Measurements from ENCODE around the gene TAAR1. TPM values are rescaled to one million over a fixed set of nuclear protein-coding genes. Genes with fewer than 3 reads are reported as not detected.
"Not testable (repeated sequence)": the region's sequence is repeated elsewhere in the genome, so short reads cannot be mapped to it uniquely, and the experiment has no call there.

The TAAR1 gene
- total and polyA plus RNA-seq, 2 experiments from 2014 or later: not detected

GRCh38 chr6:132604635-132605152, 54.3 kb downstream of the TAAR1 start:
- no peak overlapping the region for H3K4me2 ChIP-seq (ENCODE audit: unreplicated experiment)
- in situ Hi-C loops (cut with MboI): no loop called here
- no peak overlapping the region for H3K4me3 ChIP-seq
- H2AFZ ChIP-seq: no peak overlapping the region
- no peaks in the 10 kb centered on the region for H3F3A ChIP-seq (ENCODE audit: insufficient read depth)
- H4K20me1 ChIP-seq (ENCODE audit: insufficient read depth): no peaks in the 10 kb centered on the region
- DNase-seq: no peak
- H3K4me1 ChIP-seq (ENCODE audit: insufficient read depth): no peaks in the 10 kb centered on the region
- H3K27ac ChIP-seq: no peak overlapping the region
- no peak for TF ChIP-seq EZH2phosphoT487 (IDR thresholded peaks at IDR 0.05; ENCODE audit: insufficient read depth, low read depth)
- no peak for TF ChIP-seq EZH2 (IDR thresholded peaks at IDR 0.05; ENCODE audit: insufficient read depth, poor library complexity, severe bottlenecking)
- no peaks in the 10 kb centered on the region for H3K79me2 ChIP-seq (ENCODE audit: insufficient read depth)
- no peak overlapping the region for H3K9ac ChIP-seq
- no peaks in the 10 kb centered on the region for H3K36me3 ChIP-seq (ENCODE audit: low read depth)
- H3K9me2 ChIP-seq (ENCODE audit: insufficient read depth): no peaks in the 10 kb centered on the region
- H3K9me3 ChIP-seq (ENCODE audit: low read depth): no peaks in the 10 kb centered on the region
- 68 to 69% methylated on average over 8 of the region's 8 CpGs for WGBS, 2 experiments (ENCODE audit: low coverage in 1 of 2, low lambda C conversion rate in 2 of 2, missing lambda C conversion rate in 2 of 2)
- H3K27me3 ChIP-seq (replicated peaks; ENCODE audit: insufficient read depth): no peaks in the 10 kb centered on the region; the same call in 1 of the 2 replicates

GRCh38 chr6:132600900-132601299, 58.1 kb downstream of the TAAR1 start:
- in situ Hi-C loops (cut with MboI); H3K9ac ChIP-seq; H3F3A ChIP-seq (ENCODE audit: insufficient read depth); H3K9me3 ChIP-seq (ENCODE audit: low read depth); H4K20me1 ChIP-seq (ENCODE audit: insufficient read depth); H3K4me3 ChIP-seq; H3K9me2 ChIP-seq (ENCODE audit: insufficient read depth); H3K27ac ChIP-seq; H3K4me2 ChIP-seq (ENCODE audit: unreplicated experiment); H3K4me1 ChIP-seq (ENCODE audit: insufficient read depth); H2AFZ ChIP-seq; H3K79me2 ChIP-seq (ENCODE audit: insufficient read depth); DNase-seq; H3K36me3 ChIP-seq (ENCODE audit: low read depth): not testable (repeated sequence)
- H3K27me3 ChIP-seq (replicated peaks; ENCODE audit: insufficient read depth): peaks cover 14% of the 10 kb centered on the region

- H3K36me3 ChIP-seq (ENCODE audit: low read depth): no peaks in the 10 kb centered on the region
- peak; percentile 10 for DNase-seq
- no peaks in the 10 kb centered on the region for H3F3A ChIP-seq (ENCODE audit: insufficient read depth)
- no peak overlapping the region for H3K4me2 ChIP-seq (ENCODE audit: unreplicated experiment)
- H3K27me3 ChIP-seq (replicated peaks; ENCODE audit: insufficient read depth): peaks cover 19% of the 10 kb centered on the region
- H3K27ac ChIP-seq: no peak overlapping the region
- H3K4me3 ChIP-seq: no peak overlapping the region
- TF ChIP-seq EZH2phosphoT487 (IDR thresholded peaks at IDR 0.05; ENCODE audit: insufficient read depth, low read depth): no peak
- TF ChIP-seq EZH2 (IDR thresholded peaks at IDR 0.05; ENCODE audit: insufficient read depth, poor library complexity, severe bottlenecking): no peak
- WGBS, 2 experiments (ENCODE audit: low coverage in 1 of 2, low lambda C conversion rate in 2 of 2, missing lambda C conversion rate in 2 of 2): 13 to 19% methylated on average over 3 of the region's 3 CpGs
- H3K9me3 ChIP-seq (ENCODE audit: low read depth): no peaks in the 10 kb centered on the region
- no peaks in the 10 kb centered on the region for H3K4me1 ChIP-seq (ENCODE audit: insufficient read depth)
- in situ Hi-C loops (cut with MboI): no loop called here
- no peaks in the 10 kb centered on the region for H3K9me2 ChIP-seq (ENCODE audit: insufficient read depth)
- no peak overlapping the region for H3K9ac ChIP-seq
- no peaks in the 10 kb centered on the region for H3K79me2 ChIP-seq (ENCODE audit: insufficient read depth)
- no peak overlapping the region for H2AFZ ChIP-seq
- no peaks in the 10 kb centered on the region for H4K20me1 ChIP-seq (ENCODE audit: insufficient read depth)
These were observed 60.5 kb downstream of the TAAR1 start for GRCh38 chr6:132598473-132598872.

GRCh38 chr6:132596201-132596600, 62.8 kb downstream of the TAAR1 start:
- TF ChIP-seq EZH2phosphoT487 (IDR thresholded peaks at IDR 0.05; ENCODE audit: insufficient read depth, low read depth) (no peak), EZH2 (IDR thresholded peaks at IDR 0.05; ENCODE audit: insufficient read depth, poor library complexity, severe bottlenecking) (no peak)
- Histone ChIP-seq H3K36me3 (ENCODE audit: low read depth) (no peaks in the 10 kb centered on the region), H3K27ac (no peak overlapping the region), H3K9me3 (ENCODE audit: low read depth) (no peaks in the 10 kb centered on the region), H3K9me2 (ENCODE audit: insufficient read depth) (no peaks in the 10 kb centered on the region), H2AFZ (no peak overlapping the region), H3K9ac (no peak overlapping the region), H4K20me1 (ENCODE audit: insufficient read depth) (no peaks in the 10 kb centered on the region), H3F3A (ENCODE audit: insufficient read depth) (no peaks in the 10 kb centered on the region), H3K4me3 (no peak overlapping the region), H3K27me3 (replicated peaks; ENCODE audit: insufficient read depth) (peaks cover 25% of the 10 kb centered on the region), H3K4me2 (ENCODE audit: unreplicated experiment) (no peak overlapping the region), H3K4me1 (ENCODE audit: insufficient read depth) (no peaks in the 10 kb centered on the region), H3K79me2 (ENCODE audit: insufficient read depth) (no peaks in the 10 kb centered on the region)
- 67 to 68% methylated on average over 6 of the region's 6 CpGs for WGBS, 2 experiments (ENCODE audit: low coverage in 1 of 2, low lambda C conversion rate in 2 of 2, missing lambda C conversion rate in 2 of 2)
- in situ Hi-C loops (cut with MboI): no loop called here
- DNase-seq: no peak

Other genes starting within 250 kb of the TAAR1 start
- 47.2 and 61.5 TPM in 2 replicates for gene STX7, start 146.1 kb downstream of the TAAR1 start, total RNA-seq (2014; rRNA removed; shearing (Covaris generic))
- gene STX7, start 146.1 kb downstream of the TAAR1 start, polyA plus RNA-seq (2016; fragmentation: Nextera tagmentation; extraction: Ambion mirVana): 52.9 and 59.8 TPM in 2 replicates
- gene TAAR9, start 120.9 kb downstream of the TAAR1 start, total RNA-seq (2014; rRNA removed; shearing (Covaris generic)): not detected in 2 replicates
- not detected in 2 replicates for gene TAAR9, start 120.9 kb downstream of the TAAR1 start, polyA plus RNA-seq (2016; fragmentation: Nextera tagmentation; extraction: Ambion mirVana)
- gene TAAR8, start 106.5 kb downstream of the TAAR1 start, total RNA-seq (2014; rRNA removed; shearing (Covaris generic)): not detected in 2 replicates
- gene TAAR8, start 106.5 kb downstream of the TAAR1 start, polyA plus RNA-seq (2016; fragmentation: Nextera tagmentation; extraction: Ambion mirVana): not detected in 2 replicates
- not detected in 2 replicates for gene TAAR6, start 88.9 kb downstream of the TAAR1 start, total RNA-seq (2014; rRNA removed; shearing (Covaris generic))
- not detected in 2 replicates for gene TAAR6, start 88.9 kb downstream of the TAAR1 start, polyA plus RNA-seq (2016; fragmentation: Nextera tagmentation; extraction: Ambion mirVana)
- not detected in 2 replicates for gene TAAR5, start 69.4 kb downstream of the TAAR1 start, total RNA-seq (2014; rRNA removed; shearing (Covaris generic))
- not detected in 2 replicates for gene TAAR5, start 69.4 kb downstream of the TAAR1 start, polyA plus RNA-seq (2016; fragmentation: Nextera tagmentation; extraction: Ambion mirVana)
- not detected in 2 replicates for gene TAAR2, start 34.9 kb downstream of the TAAR1 start, total RNA-seq (2014; rRNA removed; shearing (Covaris generic))
- gene TAAR2, start 34.9 kb downstream of the TAAR1 start, polyA plus RNA-seq (2016; fragmentation: Nextera tagmentation; extraction: Ambion mirVana): not detected in 2 replicates
- gene VNN1, start 54.9 kb upstream of the TAAR1 start, total RNA-seq (2014; rRNA removed; shearing (Covaris generic)): 0.86 TPM in 1 of 2 replicates, not detected in the other
- 0.52 and 0.61 TPM in 2 replicates for gene VNN1, start 54.9 kb upstream of the TAAR1 start, polyA plus RNA-seq (2016; fragmentation: Nextera tagmentation; extraction: Ambion mirVana)
- gene VNN2, start 98.7 kb upstream of the TAAR1 start, total RNA-seq (2014; rRNA removed; shearing (Covaris generic)): not detected in 2 replicates
- gene VNN2, start 98.7 kb upstream of the TAAR1 start, polyA plus RNA-seq (2016; fragmentation: Nextera tagmentation; extraction: Ambion mirVana): 0.10 and 0.13 TPM in 2 replicates
- gene SLC18B1, start 139.5 kb upstream of the TAAR1 start, total RNA-seq (2014; rRNA removed; shearing (Covaris generic)): 3.4 and 4.6 TPM in 2 replicates
- gene SLC18B1, start 139.5 kb upstream of the TAAR1 start, polyA plus RNA-seq (2016; fragmentation: Nextera tagmentation; extraction: Ambion mirVana): 4.6 and 5.8 TPM in 2 replicates
- gene RPS12, start 155.4 kb upstream of the TAAR1 start, total RNA-seq (2014; rRNA removed; shearing (Covaris generic)): 1,194 and 1,449 TPM in 2 replicates
- gene RPS12, start 155.4 kb upstream of the TAAR1 start, polyA plus RNA-seq (2016; fragmentation: Nextera tagmentation; extraction: Ambion mirVana): 469 and 492 TPM in 2 replicates

Data from GM23248 (cell line).